HUES48 (cell line): ENCODE results near the gene C1R.

Experiments
- H3K27ac ChIP-seq: one replicate; pipeline ENCODE4 v1.7.0; 2013; ENCODE audit warnings: low read depth, low read length, inconsistent platforms
- H3K27me3 ChIP-seq: 2 replicates; pipeline ENCODE4 v1.6.1; 2013; ENCODE audit warnings: mild to moderate bottlenecking, low read length; ENCODE audit not compliant: control insufficient read depth, insufficient read depth
- H3K36me3 ChIP-seq: 2 replicates; pipeline ENCODE4 v1.6.1; 2013; ENCODE audit warnings: low read length; ENCODE audit not compliant: control insufficient read depth, insufficient read depth
- H3K4me1 ChIP-seq: 2 replicates; pipeline ENCODE4 v1.6.1; 2013; ENCODE audit warnings: mild to moderate bottlenecking, low read length; ENCODE audit not compliant: control insufficient read depth, insufficient read depth
- H3K4me3 ChIP-seq: 2 replicates; pipeline ENCODE4 v1.5.1; 2013; ENCODE audit warnings: mild to moderate bottlenecking, low read depth, low read length
- H3K9ac ChIP-seq: 2 replicates; pipeline ENCODE4 v1.6.1; 2013; ENCODE audit warnings: mild to moderate bottlenecking, low read depth, low read length, moderate library complexity
- H3K9me3 ChIP-seq: 2 replicates; pipeline ENCODE4 v1.6.1; 2013; ENCODE audit warnings: low read length; ENCODE audit not compliant: control insufficient read depth, insufficient read depth

Gene C1R

DNA sequence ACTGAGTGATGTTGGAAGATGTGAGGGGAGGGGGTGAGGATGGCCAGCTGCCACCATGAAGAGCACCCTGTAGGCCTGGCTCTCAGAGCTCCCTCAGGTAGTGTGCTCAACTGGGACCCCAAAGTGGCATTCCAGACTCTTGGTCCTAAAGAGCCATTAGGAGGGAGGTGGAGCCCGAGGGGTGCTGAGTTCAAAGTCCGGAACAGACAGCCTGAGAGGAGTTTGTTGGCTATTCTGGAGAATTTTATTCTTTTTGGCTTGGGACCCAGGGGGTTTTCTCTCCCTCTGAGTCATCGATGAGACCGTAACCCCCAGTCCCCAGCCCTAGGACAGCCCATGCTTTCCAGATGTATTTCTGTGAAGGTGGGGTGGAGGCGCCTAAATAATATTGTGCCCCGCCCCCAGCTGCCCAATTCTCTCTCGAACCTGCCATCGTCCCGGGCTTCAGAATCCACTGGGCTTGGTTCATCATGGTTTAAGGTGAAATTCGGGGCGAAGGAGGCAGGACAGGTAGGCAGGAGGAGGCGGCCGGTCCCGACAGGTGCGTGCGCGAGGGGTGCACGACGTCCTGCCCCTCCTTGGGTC lies 37.1 kb upstream of the C1R start:
- H3K27me3 ChIP-seq = peaks cover 11% of the 10 kb centered on the region
- H3K36me3 ChIP-seq = no peaks in the 10 kb centered on the region
- H3K4me3 ChIP-seq = peak overlapping the region; percentile 94
- H3K27ac ChIP-seq = peak overlapping the region; percentile 31
- peak overlapping the region; percentile 56 for H3K9ac ChIP-seq
- no peaks in the 10 kb centered on the region for H3K9me3 ChIP-seq
- H3K4me1 ChIP-seq = no peaks in the 10 kb centered on the region; the same call in 1 of the 2 replicates

DNA sequence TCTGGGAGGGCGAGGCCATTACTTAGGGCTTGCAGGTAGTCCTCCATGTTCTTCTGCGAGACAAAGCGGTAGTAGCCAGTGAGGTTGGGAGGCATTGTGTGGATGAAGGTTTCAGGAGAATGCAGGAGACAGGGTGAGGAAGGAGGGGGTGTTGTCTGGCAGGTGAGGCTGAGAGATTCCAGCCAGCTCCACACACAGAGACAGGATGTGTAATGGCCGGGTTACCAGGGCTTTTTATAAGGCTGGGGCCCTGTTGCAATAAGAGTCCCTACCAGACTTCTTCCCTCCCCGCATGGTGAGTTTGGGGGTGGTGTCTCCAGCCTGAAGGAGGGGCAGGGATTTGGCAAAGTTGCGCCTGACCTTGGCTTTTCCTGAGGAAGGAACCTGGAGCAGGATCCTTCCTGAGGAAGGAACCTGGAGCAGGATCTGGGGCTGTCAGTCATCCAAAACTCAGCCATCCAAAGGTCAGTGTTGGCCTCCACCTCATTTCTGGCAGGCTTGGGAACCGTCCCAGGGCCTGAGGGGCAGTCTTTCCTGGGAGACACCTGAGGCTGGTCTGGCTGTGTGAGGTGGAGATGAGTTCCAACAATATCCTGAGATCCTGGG lies 36.5 kb upstream of the C1R start, which contains the start of gene RBP5:
RBP5 (minus strand) TSS at position 209 of the 606 bp plus-strand sequence; CDS start at position 95, 114 bp downstream.
- Histone ChIP-seq H3K9ac (peak within 1 kb of the TSS; percentile 56), H3K4me1 (no peaks in the 10 kb centered on the region; the same call in 1 of the 2 replicates), H3K27me3 (peaks cover 11% of the 10 kb centered on the region), H3K9me3 (no peaks in the 10 kb centered on the region), H3K36me3 (no peaks in the 10 kb centered on the region), H3K4me3 (peak within 1 kb of the TSS; percentile 94), H3K27ac (peak within 1 kb of the TSS; percentile 31)

DNA sequence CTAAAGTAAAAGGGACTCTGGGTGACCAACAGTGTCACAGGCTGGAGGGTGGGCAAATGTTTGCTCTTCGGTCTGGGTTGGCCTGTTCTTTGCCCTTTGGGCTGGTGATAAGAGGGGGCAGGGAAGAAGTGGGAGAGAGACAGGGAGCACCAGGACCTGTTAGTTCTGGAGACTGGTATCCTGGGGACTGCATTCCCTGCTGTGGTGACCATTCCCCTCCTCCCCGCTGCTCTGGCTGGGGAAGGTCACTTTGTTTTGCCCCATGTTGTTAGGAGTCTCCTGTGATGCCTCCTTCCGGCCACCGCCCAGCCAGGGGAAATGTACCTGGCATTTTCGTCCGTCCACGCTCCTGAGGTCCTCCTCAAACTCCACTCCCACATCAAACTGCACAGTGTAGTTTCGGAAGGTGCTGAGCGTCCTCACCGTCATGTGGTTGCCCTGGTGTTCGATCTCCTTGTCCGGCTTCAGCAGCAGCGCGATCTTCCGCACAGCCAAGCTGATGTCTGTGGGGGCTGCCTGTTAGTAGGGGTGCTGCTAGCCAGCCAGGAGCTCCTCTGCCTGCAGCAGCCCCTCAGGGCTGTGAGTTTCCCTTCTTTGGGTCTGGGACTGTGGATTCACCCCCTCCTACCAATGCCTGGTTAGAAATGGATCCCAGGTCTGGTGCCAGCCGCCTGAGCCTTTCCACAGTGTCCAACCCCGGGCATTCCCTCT lies 35.8 kb upstream of the C1R start:
- Histone ChIP-seq H3K4me1 (no peaks in the 10 kb centered on the region; the same call in 1 of the 2 replicates), H3K4me3 (no peak overlapping the region), H3K9me3 (no peaks in the 10 kb centered on the region), H3K9ac (no peak overlapping the region), H3K27me3 (peaks cover 11% of the 10 kb centered on the region), H3K27ac (peak overlapping the region; percentile 21), H3K36me3 (no peaks in the 10 kb centered on the region)

DNA sequence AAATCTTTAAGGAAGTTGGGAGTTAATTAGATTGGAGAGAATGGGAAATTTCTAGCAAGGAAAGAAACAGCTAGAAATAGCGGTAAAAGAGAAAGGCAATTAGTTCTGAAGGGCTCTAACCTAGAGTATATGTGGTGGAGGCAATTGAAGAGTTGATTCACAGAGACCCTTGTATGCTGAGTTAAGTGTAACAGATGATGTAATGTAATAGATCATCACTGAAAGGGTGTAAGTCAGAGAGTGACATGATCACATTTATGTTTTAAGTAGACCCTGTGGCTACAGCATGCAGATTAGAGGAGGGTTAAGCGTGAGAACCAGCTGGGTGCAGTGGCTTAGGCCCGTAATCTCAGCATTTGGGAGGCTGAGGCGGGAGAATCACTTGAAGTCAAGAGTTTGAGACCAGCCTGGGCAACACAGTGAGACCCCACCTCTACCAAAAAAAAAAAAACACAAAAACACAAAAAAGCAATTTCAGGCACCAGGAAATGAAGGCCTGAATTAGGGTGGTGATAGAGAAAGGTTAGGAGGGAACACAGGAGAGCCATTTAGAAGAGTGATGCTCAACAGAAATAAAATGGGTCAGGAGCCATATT lies 33.5 kb upstream of the C1R start:
- H3K4me3 ChIP-seq = no peak overlapping the region
- peaks cover 5% of the 10 kb centered on the region for H3K27me3 ChIP-seq
- H3K9me3 ChIP-seq = no peaks in the 10 kb centered on the region
- H3K27ac ChIP-seq = no peak overlapping the region
- no peak overlapping the region for H3K9ac ChIP-seq
- H3K36me3 ChIP-seq = no peaks in the 10 kb centered on the region
- no peaks in the 10 kb centered on the region; the same call in 1 of the 2 replicates for H3K4me1 ChIP-seq

DNA sequence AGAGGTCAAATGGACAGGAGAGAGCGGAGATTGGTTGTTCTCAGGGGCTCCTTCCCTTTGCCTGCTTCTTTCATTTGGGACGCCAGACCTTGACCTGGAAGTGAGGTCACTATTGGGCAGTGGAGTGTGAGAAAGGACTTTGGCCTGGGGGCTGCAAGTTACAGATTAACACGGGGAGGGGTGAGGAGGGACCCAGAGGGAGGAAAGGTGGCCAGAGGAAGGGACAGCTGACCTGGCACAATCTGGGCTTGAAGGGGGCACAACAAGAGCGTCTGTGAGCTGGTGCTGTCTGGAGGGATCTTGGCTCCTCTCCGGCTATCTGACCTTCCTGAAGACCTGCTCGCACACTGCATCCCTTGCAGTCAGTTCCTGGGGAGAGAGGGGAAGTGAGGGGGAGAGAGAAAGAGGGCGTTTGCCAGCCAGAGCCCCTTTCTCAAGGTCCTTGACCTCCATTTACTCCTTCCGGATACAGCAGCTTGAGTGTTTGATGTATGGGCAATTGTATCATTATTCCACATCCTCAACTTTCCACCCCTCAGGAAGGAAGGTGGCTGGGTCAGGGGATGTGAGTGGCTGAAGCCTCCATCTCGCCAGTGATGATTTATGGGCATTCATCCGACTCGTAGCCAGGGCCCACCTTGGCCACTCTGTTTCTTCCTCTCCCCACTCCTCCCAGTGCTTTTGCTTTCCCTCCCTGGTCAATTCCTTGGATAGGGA lies 31.7 kb upstream of the C1R start:
- Histone ChIP-seq H3K9ac (no peak overlapping the region), H3K36me3 (no peaks in the 10 kb centered on the region), H3K27ac (no peak overlapping the region), H3K27me3 (no peaks in the 10 kb centered on the region; the same call in 1 of the 2 replicates), H3K4me1 (no peaks in the 10 kb centered on the region; the same call in 1 of the 2 replicates), H3K4me3 (no peak overlapping the region), H3K9me3 (no peaks in the 10 kb centered on the region)

DNA sequence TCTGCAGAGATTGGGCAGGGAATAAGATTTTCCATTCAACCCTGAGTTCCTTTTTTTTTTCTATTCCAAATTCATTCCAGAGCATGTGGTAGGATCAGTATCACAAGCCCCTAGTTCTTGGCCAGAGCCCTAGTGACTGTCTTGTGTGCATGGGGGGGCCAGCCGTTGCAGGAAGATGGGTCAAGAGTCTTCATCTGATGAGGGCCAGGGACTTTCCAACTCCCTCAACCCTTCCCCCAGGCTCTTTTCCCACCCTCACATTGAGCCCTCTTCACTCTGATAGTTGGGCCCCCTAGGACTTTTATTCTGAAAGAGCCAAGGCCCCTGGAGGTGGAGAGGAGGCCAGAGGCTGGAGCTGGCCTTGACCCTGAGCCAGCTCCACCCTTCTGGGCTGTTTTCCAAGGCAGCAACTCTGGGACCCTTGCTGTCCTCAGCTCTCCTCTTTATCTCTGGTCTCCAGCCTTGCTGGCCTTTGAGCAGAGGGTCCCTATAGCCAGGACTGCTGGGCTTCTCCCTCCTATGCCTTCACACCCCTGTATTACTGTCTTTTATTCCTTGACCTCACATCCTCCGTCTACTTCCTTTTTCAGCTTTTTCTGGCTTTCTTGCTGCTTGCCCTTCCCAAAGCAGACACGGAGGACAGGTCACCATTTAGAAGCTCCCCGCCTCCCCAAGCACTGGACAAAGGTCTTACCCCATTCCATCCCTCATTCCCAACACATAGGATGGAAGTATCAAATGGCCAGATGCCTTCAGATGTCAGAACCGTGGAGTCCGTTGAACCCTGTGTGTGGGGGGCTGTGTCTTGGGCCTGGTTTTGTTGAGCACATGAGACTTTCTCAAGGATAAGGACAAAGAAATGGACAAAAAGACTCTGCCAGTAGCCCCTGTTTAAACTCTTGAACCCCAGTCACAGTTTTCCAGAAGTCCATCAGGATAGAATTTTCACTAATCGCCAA lies 30.8 kb upstream of the C1R start:
- H3K9ac ChIP-seq = no peak overlapping the region
- no peak overlapping the region for H3K27ac ChIP-seq
- H3K9me3 ChIP-seq = no peaks in the 10 kb centered on the region
- H3K4me1 ChIP-seq = no peaks in the 10 kb centered on the region
- H3K27me3 ChIP-seq = no peaks in the 10 kb centered on the region
- no peaks in the 10 kb centered on the region for H3K36me3 ChIP-seq
- no peak overlapping the region for H3K4me3 ChIP-seq

DNA sequence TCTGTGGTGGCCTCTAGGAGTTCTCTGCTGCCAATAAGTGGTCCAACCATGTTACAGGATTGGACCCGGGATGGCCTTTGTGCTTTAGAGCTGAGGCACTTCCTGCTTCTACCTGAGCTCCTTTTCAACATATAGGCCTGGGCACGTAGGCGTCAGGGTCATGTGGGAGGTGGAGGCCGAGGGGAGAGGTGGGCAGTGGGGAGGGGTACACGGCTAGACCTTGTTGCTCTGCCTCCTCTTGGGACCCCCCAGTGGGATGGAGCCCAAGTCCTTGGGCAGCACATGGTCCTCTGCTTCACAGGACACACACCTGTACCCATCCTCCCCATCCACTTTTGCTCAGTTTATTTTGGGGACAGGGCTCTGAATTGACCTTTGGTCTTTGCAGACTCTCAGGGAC lies 29.1 kb upstream of the C1R start:
- Histone ChIP-seq H3K36me3 (no peaks in the 10 kb centered on the region), H3K27ac (no peak overlapping the region), H3K4me1 (no peaks in the 10 kb centered on the region), H3K4me3 (no peak overlapping the region), H3K9me3 (no peaks in the 10 kb centered on the region), H3K27me3 (no peaks in the 10 kb centered on the region), H3K9ac (no peak overlapping the region)

DNA sequence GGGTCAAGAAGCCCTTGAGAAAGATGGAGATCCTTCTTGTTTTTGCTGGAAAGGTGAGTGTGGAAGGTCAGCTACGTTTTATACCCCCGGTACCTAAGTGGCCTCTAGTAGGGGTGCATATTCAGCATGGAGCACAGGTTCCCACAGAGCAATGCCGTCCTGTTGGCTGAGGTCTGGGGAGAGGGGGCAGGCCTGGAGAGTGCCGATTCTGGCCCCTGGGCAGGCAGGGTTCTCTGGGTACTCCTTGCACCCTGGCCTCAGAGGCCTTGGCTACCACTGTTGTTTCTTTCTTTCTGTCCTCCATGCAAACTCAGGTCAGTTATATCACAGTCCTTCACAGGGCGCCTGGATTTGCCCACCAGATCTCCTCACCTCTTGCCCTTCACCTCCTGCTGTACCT lies 27.9 kb upstream of the C1R start:
- Histone ChIP-seq H3K9ac (no peak overlapping the region), H3K36me3 (no peaks in the 10 kb centered on the region), H3K9me3 (no peaks in the 10 kb centered on the region), H3K4me1 (no peaks in the 10 kb centered on the region), H3K4me3 (no peak overlapping the region), H3K27me3 (no peaks in the 10 kb centered on the region), H3K27ac (no peak overlapping the region)

DNA sequence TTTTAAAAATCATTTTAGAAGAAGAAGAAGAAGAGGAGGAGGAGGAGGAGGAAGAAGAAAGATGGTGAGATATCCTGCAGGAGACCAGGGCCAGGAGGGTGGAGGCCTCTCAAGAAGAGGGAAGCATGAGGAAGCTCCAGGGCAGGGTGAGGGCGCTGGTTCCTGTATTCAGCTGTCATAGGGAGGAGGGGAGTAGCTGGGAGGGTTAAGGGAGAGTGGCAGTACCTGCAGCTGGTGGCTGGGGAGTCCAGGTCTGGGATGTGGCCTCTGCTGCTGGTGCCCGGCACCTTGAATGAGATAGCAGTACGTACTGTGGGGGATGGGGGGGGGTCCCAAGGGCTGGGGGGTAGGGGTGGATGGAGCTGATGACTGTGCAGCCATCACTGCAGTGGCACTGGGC lies 26.6 kb upstream of the C1R start:
- H3K4me3 ChIP-seq = no peak overlapping the region
- no peaks in the 10 kb centered on the region for H3K4me1 ChIP-seq
- no peak overlapping the region for H3K9ac ChIP-seq
- no peaks in the 10 kb centered on the region for H3K27me3 ChIP-seq
- no peak overlapping the region for H3K27ac ChIP-seq
- H3K36me3 ChIP-seq = no peaks in the 10 kb centered on the region
- no peaks in the 10 kb centered on the region for H3K9me3 ChIP-seq

DNA sequence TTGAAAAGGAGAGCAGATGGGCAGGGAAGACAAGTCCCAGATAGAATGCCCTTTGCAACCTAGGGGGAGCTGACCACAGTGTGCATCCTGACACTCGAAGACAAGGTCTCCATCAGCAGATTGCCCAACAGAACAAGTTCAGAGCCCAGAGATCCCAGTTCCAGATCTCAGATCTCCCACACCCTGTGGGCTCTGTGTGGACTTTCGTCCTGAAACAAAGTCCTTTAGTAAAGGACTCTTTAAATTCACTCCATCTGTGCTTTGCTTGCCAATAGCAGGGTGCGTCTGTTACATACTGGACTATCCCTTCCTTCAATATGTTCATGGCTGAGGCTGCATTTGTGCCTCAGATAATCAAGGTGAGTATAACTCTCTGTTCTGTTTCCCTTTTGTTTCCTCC lies 25.4 kb upstream of the C1R start:
- Histone ChIP-seq H3K27me3 (no peaks in the 10 kb centered on the region), H3K4me1 (no peaks in the 10 kb centered on the region), H3K9ac (no peak overlapping the region), H3K27ac (no peak overlapping the region), H3K9me3 (no peaks in the 10 kb centered on the region), H3K36me3 (no peaks in the 10 kb centered on the region), H3K4me3 (no peak overlapping the region)
